Right lobe of liver (tissue), 4 donors: ENCODE data around the gene BAG5.

Experiments used
- POLR2A ChIP-seq: fragments of 450-650 bp; IDR thresholded peaks from one replicate; pipeline ENCODE4 v1.6.1; 2017; ENCODE audit warnings: antibody characterized with exemption, mild to moderate bottlenecking
- TF ChIP-seq, protein P1 (sequence below), 4 donors: fragments of 200-600 bp in 3 of 4; fragments of 450-650 bp in 1 of 4; IDR thresholded peaks; one replicate each; pipeline versions ENCODE4 v1.5.1 to v1.8.0; 2016 to 2022; ENCODE audit warnings: antibody characterized with exemption in 4 of 4, mild to moderate bottlenecking in 2 of 4
- donor health status: DM: no; HTN: no; CAD: no.
- donor health status: DM: no; HTN: no; CAD: no.
- donor health status: DM: no; HTN: yes; CAD: no.

DNA sequence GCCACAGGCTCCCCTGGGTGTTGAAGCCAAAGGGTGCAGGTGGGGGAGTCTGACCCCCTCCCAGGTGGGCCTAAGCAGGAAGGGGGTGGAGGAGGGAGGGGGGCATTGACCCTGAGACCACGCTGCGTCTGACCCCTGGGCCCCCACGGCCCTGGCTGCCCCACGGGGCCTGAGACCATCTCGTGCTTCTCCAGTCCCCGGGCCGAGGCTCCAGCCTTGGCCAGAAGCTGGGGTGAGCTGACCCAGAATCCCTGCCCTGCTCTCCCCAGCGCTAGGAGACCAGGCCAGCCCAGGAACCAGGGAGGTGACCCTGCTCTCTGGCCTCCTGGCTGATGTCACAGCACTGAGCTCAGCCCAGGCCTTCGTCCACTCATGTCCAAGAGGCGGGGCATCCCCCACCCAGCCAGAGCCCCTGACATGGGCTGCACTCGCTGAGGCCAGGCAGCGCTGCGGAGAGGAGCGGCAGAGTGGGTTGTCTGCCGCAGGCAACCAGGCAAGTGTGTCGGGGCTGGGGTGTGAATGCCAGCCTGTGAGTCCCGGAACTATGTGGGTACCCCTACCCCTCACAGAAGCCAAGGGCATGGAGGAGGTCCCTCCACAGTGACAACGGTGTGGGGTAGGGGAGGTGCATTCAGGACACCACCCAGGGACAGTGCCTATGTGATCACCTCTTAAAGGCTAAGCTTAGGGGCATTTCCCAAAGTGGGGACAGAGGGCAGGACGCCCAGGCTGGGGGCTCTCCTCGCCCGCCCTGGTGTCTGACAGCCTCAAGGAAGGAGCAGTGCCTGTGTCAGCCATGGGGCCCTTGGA, 27.2 kb downstream of the BAG5 start:
- TF ChIP-seq, protein P1, sequence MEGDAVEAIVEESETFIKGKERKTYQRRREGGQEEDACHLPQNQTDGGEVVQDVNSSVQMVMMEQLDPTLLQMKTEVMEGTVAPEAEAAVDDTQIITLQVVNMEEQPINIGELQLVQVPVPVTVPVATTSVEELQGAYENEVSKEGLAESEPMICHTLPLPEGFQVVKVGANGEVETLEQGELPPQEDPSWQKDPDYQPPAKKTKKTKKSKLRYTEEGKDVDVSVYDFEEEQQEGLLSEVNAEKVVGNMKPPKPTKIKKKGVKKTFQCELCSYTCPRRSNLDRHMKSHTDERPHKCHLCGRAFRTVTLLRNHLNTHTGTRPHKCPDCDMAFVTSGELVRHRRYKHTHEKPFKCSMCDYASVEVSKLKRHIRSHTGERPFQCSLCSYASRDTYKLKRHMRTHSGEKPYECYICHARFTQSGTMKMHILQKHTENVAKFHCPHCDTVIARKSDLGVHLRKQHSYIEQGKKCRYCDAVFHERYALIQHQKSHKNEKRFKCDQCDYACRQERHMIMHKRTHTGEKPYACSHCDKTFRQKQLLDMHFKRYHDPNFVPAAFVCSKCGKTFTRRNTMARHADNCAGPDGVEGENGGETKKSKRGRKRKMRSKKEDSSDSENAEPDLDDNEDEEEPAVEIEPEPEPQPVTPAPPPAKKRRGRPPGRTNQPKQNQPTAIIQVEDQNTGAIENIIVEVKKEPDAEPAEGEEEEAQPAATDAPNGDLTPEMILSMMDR (IDR thresholded peaks at IDR 0.05), result no peak
- TF ChIP-seq POLR2A, result no peak
